Inflammatory macrophage treated with lipopolysaccharide for 4 hours (primary cell): ENCODE measurements around the gene PDE9A.

Experiments
- DNase-seq: peaks from one replicate; pipeline ENCODE4 v3.0.0-alpha.2; 2020

The PDE9A gene

GRCh38 chr21:42745511-42746239, 92.3 kb downstream of the PDE9A start:
- DNase-seq, result no peak

GRCh38 chr21:42746240-42746592, 92.8 kb downstream of the PDE9A start:
- no peak for DNase-seq

- DNase-seq, result peak; percentile 88
These were observed 93.3 kb downstream of the PDE9A start for GRCh38 chr21:42746593-42747275.

GRCh38 chr21:42747276-42747701, 93.9 kb downstream of the PDE9A start:
- DNase-seq, result no peak

GRCh38 chr21:42747746-42748351, 94.4 kb downstream of the PDE9A start:
- DNase-seq, result no peak

GRCh38 chr21:42748620-42749176, 95.3 kb downstream of the PDE9A start:
- DNase-seq, result no peak

GRCh38 chr21:42750737-42751530, 97.5 kb downstream of the PDE9A start:
- no peak for DNase-seq

- no peak for DNase-seq
These were observed 98.4 kb downstream of the PDE9A start for GRCh38 chr21:42751866-42752265.

GRCh38 chr21:42753804-42754203, 100.4 kb downstream of the PDE9A start:
- DNase-seq, result no peak

GRCh38 chr21:42754270-42754933, 101.0 kb downstream of the PDE9A start:
- DNase-seq, result no peak

GRCh38 chr21:42755031-42755665, 101.7 kb downstream of the PDE9A start:
- no peak for DNase-seq

GRCh38 chr21:42755766-42756579, 102.6 kb downstream of the PDE9A start:
- no peak for DNase-seq

- DNase-seq, result no peak
These were observed 103.3 kb downstream of the PDE9A start for GRCh38 chr21:42756580-42757250.

GRCh38 chr21:42757422-42757821, 104.0 kb downstream of the PDE9A start:
- DNase-seq, result no peak

- DNase-seq, result no peak
These were observed 104.6 kb downstream of the PDE9A start for GRCh38 chr21:42757826-42758655.

- DNase-seq, result no peak
These were observed 105.5 kb downstream of the PDE9A start for GRCh38 chr21:42758721-42759593.

GRCh38 chr21:42759594-42759927, 106.1 kb downstream of the PDE9A start:
- DNase-seq, result no peak

- DNase-seq, result no peak
These were observed 107.0 kb downstream of the PDE9A start for GRCh38 chr21:42760361-42760950.
